Mucosa of descending colon (tissue), 3 donors: ENCODE measurements around the gene ATG7. TPM values are rescaled to one million over a fixed set of nuclear protein-coding genes. Genes with fewer than 3 reads are reported as not detected.

ENCODE experiments used
- ATAC-seq: fragments of 200-7000 bp; cut with Tn5 transposase; one replicate; pipeline ENCODE4 v1.9.1; 2020; ENCODE audit warnings: mild to moderate bottlenecking, moderate library complexity
- DNase-seq, 3 donors: peaks; one replicate each; pipeline ENCODE4 v3.0.0-alpha.2; 2020
- H3K36me3 ChIP-seq: fragments of 200-600 bp; one replicate; pipeline ENCODE4 v1.8.0; 2021; ENCODE audit warnings: low read depth, mild to moderate bottlenecking
- H3K4me1 ChIP-seq: fragments of 200-600 bp; one replicate; pipeline ENCODE4 v1.8.0; 2021; ENCODE audit warnings: low read depth, mild to moderate bottlenecking
- H3K4me3 ChIP-seq: fragments of 200-600 bp; one replicate; pipeline ENCODE4 v1.8.0; 2021; ENCODE audit warnings: mild to moderate bottlenecking
- H3K9me3 ChIP-seq: fragments of 200-600 bp; one replicate; pipeline ENCODE4 v1.8.0; 2021; ENCODE audit warnings: mild to moderate bottlenecking
- intact Hi-C, 2 donors: fragments of 100-400 bp; cut with DNase I in 1 of 2; cut with micrococcal nuclease in 1 of 2; formaldehyde crosslinking; loops; one replicate each; pipeline versions ENCODE4 v1.11.0 to v1.11.1; 2022; cut with DNase I, micrococcal nuclease
- total RNA-seq, 3 donors: library from RNA; stranded (reverse); fragmentation: NEBNext Ultra II Directional in 2 of 3; extraction: Animal tissue kit (Norgen Biotek cat#: 25700) in 2 of 3; gene quantifications; one replicate each; pipeline versions ENCODE4 v1.2.1 to v1.2.4, GENCODE V29; 2021 to 2023
- TF ChIP-seq, protein P1 (sequence below): fragments of 200-600 bp; IDR thresholded peaks from one replicate; pipeline ENCODE4 v1.8.0; 2022; ENCODE audit warnings: antibody characterized with exemption, mild to moderate bottlenecking
- donor health status: DM: no; HTN: no; CAD: no; lungs with moderate emphysema.
- donor health status: DM: no; HTN: no; CAD: no.
- donor health status: DM: no; HTN: yes; CAD: no.

The ATG7 gene
- total RNA-seq, 3 donors from 2014 or later, result 40.4 to 49.6 (median 43.3) TPM

DNA sequence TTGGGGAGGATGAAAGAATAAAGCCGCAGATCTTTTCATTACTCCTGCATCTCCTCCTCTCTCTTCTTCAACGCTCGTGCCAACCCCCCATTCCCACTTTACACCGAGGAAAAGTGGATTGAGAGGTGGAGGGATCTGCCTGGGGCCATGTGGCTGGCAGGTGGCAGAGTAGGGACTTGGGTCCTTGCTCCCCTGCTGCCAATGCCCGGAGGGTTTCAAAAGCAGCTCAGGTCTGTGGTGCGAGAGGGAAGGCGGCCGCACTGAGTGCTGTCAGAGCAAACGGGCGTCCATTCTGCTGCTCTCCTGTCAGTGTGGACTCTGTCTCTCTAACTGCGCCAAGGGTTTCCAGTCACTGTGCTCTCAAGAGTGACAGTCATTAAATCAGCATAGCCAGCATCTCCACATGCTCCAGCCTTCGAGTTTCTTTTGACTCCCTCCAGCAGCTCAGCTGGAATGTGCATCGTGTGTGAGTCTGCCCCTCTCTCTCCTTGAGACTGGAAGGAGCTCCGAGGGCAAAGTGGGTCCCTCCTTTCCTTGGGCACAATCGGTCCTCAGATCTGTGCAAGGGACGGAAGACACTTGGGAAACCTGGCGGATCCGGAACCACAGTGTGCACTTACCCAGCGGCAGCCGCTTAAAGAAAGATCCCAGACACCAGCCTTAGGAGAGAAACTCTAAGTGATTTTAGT, 302.9 kb downstream of the ATG7 start:
- no peak for ATAC-seq
- no peak overlapping the region for H3K4me3 ChIP-seq
- intact Hi-C loops, result no loop called here
- TF ChIP-seq, protein P1, sequence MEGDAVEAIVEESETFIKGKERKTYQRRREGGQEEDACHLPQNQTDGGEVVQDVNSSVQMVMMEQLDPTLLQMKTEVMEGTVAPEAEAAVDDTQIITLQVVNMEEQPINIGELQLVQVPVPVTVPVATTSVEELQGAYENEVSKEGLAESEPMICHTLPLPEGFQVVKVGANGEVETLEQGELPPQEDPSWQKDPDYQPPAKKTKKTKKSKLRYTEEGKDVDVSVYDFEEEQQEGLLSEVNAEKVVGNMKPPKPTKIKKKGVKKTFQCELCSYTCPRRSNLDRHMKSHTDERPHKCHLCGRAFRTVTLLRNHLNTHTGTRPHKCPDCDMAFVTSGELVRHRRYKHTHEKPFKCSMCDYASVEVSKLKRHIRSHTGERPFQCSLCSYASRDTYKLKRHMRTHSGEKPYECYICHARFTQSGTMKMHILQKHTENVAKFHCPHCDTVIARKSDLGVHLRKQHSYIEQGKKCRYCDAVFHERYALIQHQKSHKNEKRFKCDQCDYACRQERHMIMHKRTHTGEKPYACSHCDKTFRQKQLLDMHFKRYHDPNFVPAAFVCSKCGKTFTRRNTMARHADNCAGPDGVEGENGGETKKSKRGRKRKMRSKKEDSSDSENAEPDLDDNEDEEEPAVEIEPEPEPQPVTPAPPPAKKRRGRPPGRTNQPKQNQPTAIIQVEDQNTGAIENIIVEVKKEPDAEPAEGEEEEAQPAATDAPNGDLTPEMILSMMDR, result no peak
- H3K36me3 ChIP-seq, result no peaks in the 10 kb centered on the region
- no peaks in the 10 kb centered on the region for H3K9me3 ChIP-seq
- no peaks in the 10 kb centered on the region for H3K4me1 ChIP-seq
- DNase-seq, result no peak

DNA sequence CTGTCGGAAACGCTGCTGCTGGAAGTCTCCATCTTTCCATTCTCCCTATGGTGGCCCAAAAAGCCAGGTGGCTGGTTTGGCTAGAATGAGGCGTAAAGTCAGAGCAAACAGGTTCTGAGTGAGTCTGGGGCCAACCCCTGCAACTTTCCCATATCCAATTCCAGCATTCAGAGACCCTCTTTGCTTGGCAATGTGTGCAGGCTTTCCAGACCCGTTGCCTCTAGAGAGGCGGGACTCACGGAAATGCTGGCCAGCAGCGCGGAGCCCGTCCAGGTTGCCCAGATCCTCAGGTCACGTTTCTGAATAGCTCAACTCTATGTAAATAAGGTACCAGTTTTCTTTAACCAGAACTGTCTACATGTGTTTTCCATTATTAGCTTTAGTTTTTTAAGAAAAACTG, 303.5 kb downstream of the ATG7 start:
- DNase-seq, result no peak
- Histone ChIP-seq H3K4me3 (no peak overlapping the region), H3K9me3 (no peaks in the 10 kb centered on the region), H3K4me1 (no peaks in the 10 kb centered on the region), H3K36me3 (no peaks in the 10 kb centered on the region)
- no peak for ATAC-seq
- TF ChIP-seq, protein P1, result no peak
- intact Hi-C loops, result no loop called here

DNA sequence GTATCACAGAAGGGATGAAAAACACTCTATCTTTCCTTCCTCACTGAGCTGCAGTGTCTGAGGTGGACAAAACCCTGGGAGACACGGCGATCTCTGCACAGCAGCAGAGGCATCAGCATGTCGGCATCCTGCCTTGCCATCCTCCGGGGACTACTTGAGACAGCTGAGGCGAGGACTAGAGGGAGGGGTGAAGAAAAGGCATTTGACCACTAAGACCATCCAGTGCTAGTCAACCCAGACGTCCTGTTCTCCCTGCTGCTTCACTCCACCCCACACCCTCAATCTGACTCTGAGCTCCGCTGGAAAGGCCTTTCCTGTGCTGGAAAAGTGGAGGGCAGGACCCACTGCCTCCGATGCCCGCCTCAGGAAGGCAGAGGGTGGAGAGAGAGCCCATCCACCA, 304.3 kb downstream of the ATG7 start:
- ATAC-seq, result no peak
- H3K9me3 ChIP-seq, result no peaks in the 10 kb centered on the region

DNA sequence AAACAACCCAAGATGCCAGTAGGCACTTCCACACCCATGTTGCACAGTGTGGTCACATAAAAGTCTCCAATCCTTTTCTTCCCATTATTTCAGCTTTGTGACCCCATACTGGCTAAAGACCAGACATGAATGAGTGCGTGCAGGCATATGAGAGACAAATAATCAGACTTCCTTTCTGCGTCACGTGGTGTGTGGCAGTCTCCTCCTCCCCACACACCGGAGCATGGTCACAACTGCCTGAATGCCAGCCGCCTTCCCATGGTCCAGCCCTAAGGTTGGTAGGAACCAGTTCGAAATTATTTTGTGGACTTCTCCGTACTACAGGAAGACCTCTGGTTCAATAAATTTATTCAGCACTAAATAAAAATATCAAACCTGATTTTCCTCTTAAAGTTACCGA, 306.0 kb downstream of the ATG7 start:
- DNase-seq, result no peak
- peaks cover 18% of the 10 kb centered on the region for H3K4me1 ChIP-seq
- intact Hi-C loops, result no loop called here
- H3K36me3 ChIP-seq, result no peaks in the 10 kb centered on the region
- no peak overlapping the region for H3K4me3 ChIP-seq
- no peaks in the 10 kb centered on the region for H3K9me3 ChIP-seq
- TF ChIP-seq, protein P1, result no peak
- ATAC-seq, result no peak

More for the DNA sequence above, 304.3 kb downstream of the ATG7 start:
- DNase-seq, result no peak
- Histone ChIP-seq H3K4me3 (no peak overlapping the region), H3K4me1 (peaks cover 3% of the 10 kb centered on the region), H3K36me3 (no peaks in the 10 kb centered on the region)
- TF ChIP-seq, protein P1, result no peak
- intact Hi-C loops, result no loop called here

DNA sequence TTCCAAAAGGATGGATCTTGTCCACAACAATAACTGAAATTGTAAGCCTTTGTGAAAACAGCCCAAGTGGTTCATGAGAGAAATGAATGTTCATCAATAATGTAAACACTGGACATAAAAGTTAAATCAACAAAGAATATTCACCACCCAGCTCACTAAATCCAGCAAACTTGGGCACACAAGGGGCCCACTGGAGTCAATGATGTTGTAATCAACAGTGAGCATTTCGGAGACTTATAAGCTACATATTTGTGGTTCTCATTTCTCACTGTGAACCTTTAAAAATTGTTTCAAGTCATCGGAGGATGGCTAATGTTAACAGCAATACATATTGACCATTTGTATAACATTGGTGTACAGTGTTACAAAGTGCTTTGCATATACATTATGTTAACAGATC, 308.4 kb downstream of the ATG7 start:
- no peaks in the 10 kb centered on the region for H3K36me3 ChIP-seq
- TF ChIP-seq, protein P1, result no peak
- DNase-seq, result no peak
- no peak for ATAC-seq
- H3K9me3 ChIP-seq, result no peaks in the 10 kb centered on the region
- H3K4me1 ChIP-seq, result peaks cover 27% of the 10 kb centered on the region
- intact Hi-C loops, result no loop called here
- no peak overlapping the region for H3K4me3 ChIP-seq
